Kidney (tissue), 14 donors: ENCODE measurements around the gene ABCA4. TPM values are rescaled to one million over a fixed set of nuclear protein-coding genes. Genes with fewer than 3 reads are reported as not detected.

Source experiments
- DNase-seq, 5 donors: peaks; one replicate each; pipeline ENCODE4 v3.0.0-alpha.2; 2013 to 2020
- FAIRE-seq: peaks from 2 replicates; lab custom pipeline; 2012; peaks lifted over from hg19 to GRCh38; lab: Jason Lieb, UNC
- H3K27ac ChIP-seq, 2 donors: one replicate each; pipeline ENCODE4 v1.7.0; 2013; ENCODE audit warnings: low read depth in 2 of 2, low read length in 2 of 2, inconsistent platforms in 1 of 2
- H3K27me3 ChIP-seq: one replicate; pipeline ENCODE4 v1.7.1; 2013; ENCODE audit warnings: low read length, inconsistent platforms; ENCODE audit not compliant: control insufficient read depth, insufficient read depth
- H3K36me3 ChIP-seq, 3 donors: one replicate each; pipeline versions ENCODE4 v1.7.0 to v1.7.1; 2013; ENCODE audit warnings: low read length in 3 of 3, control low read depth in 1 of 3, inconsistent platforms in 1 of 3; ENCODE audit not compliant: insufficient read depth in 3 of 3, control insufficient read depth in 2 of 3
- H3K4me1 ChIP-seq, 3 donors: one replicate each; pipeline versions ENCODE4 v1.7.0 to v1.7.1; 2013; ENCODE audit warnings: low read length in 3 of 3, inconsistent platforms in 1 of 3, low read depth in 1 of 3; ENCODE audit not compliant: control insufficient read depth in 2 of 3, insufficient read depth in 2 of 3
- H3K4me3 ChIP-seq, 3 donors: one replicate each; pipeline versions ENCODE4 v1.7.0 to v1.8.1; 2013; ENCODE audit warnings: low read length in 3 of 3, control low read depth in 1 of 3, inconsistent platforms in 1 of 3
- H3K9ac ChIP-seq, 3 donors: one replicate each; pipeline versions ENCODE4 v1.7.0 to v1.7.1; 2013; ENCODE audit warnings: low read length in 3 of 3, control low read depth in 1 of 3, inconsistent platforms in 1 of 3
- H3K9me3 ChIP-seq, 3 donors: one replicate each; pipeline versions ENCODE4 v1.7.0 to v1.7.1; 2013; ENCODE audit warnings: low read length in 3 of 3, control low read depth in 1 of 3, inconsistent platforms in 1 of 3; ENCODE audit not compliant: control insufficient read depth in 2 of 3, insufficient read depth in 1 of 3
- intact Hi-C: fragments of 100-400 bp; cut with DNase I; formaldehyde crosslinking; loops from one replicate; pipeline ENCODE4 v1.11.1; 2022
- polyA plus RNA-seq: library from polyadenylated mRNA; stranded (reverse); fragments of 350-450 nt; fragmentation: Illumina TruSeq; extraction: RNeasy Lipid Tissue Mini Kit (QIAGEN cat#74804); gene quantifications from one replicate; pipeline ENCODE4 v1.2.3, GENCODE V29; 2014; ENCODE audit warnings: low read depth, low replicate concordance; ENCODE audit not compliant: insufficient read depth
- total RNA-seq: library from RNA; stranded (reverse); fragmentation: NEBNext Ultra II Directional; extraction: Animal tissue kit (Norgen Biotek cat#: 25700); gene quantifications from one replicate; pipeline ENCODE4 v1.2.1, GENCODE V29; 2021
- TF ChIP-seq, protein P1 (sequence below): IDR thresholded peaks from 3 replicates; pipeline ENCODE4 v1.5.1; 2012; ENCODE audit warnings: mild to moderate bottlenecking, moderate library complexity, borderline replicate concordance; ENCODE audit not compliant: insufficient read depth; ENCODE audit errors: extremely low read depth
- donor health status: control.
- donor health status: control.
- donor health status: control.
- donor health status: control.
- donor health status: control.
- donor health status: DM: yes; HTN: yes; CAD: no.
- donor health status: Normal renal cell carcinoma (clear cell type).

Gene ABCA4
- total and polyA plus RNA-seq, 2 donors from 2014 or later = 1.5 to 2.1 TPM

GRCh38 chr1:94142583-94142982, 21.6 kb upstream of the ABCA4 start:
- Histone ChIP-seq H3K27me3 (no peaks in the 10 kb centered on the region), H3K4me3 (no peak overlapping the region), H3K9me3 (no peaks in the 10 kb centered on the region), H3K27ac (no peak overlapping the region), H3K4me1 (no peaks in the 10 kb centered on the region), H3K9ac (no peak overlapping the region), H3K36me3 (no peaks in the 10 kb centered on the region)
- DNase-seq = no peak
- no peak for FAIRE-seq
- intact Hi-C loops = no loop called here
- TF ChIP-seq, protein P1, sequence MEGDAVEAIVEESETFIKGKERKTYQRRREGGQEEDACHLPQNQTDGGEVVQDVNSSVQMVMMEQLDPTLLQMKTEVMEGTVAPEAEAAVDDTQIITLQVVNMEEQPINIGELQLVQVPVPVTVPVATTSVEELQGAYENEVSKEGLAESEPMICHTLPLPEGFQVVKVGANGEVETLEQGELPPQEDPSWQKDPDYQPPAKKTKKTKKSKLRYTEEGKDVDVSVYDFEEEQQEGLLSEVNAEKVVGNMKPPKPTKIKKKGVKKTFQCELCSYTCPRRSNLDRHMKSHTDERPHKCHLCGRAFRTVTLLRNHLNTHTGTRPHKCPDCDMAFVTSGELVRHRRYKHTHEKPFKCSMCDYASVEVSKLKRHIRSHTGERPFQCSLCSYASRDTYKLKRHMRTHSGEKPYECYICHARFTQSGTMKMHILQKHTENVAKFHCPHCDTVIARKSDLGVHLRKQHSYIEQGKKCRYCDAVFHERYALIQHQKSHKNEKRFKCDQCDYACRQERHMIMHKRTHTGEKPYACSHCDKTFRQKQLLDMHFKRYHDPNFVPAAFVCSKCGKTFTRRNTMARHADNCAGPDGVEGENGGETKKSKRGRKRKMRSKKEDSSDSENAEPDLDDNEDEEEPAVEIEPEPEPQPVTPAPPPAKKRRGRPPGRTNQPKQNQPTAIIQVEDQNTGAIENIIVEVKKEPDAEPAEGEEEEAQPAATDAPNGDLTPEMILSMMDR = no peak

GRCh38 chr1:94142022-94142421, 21.1 kb upstream of the ABCA4 start:
- Histone ChIP-seq H3K9me3 (no peaks in the 10 kb centered on the region), H3K27me3 (no peaks in the 10 kb centered on the region), H3K36me3 (no peaks in the 10 kb centered on the region), H3K4me3 (no peak overlapping the region), H3K9ac (no peak overlapping the region), H3K27ac (no peak overlapping the region), H3K4me1 (no peaks in the 10 kb centered on the region)
- TF ChIP-seq, protein P1 = no peak
- intact Hi-C loops = no loop called here
- DNase-seq = no peak
- FAIRE-seq = no peak

- Histone ChIP-seq H3K9ac (no peak overlapping the region), H3K27ac (no peak overlapping the region), H3K4me1 (no peaks in the 10 kb centered on the region), H3K4me3 (no peak overlapping the region), H3K36me3 (no peaks in the 10 kb centered on the region), H3K9me3 (no peaks in the 10 kb centered on the region), H3K27me3 (no peaks in the 10 kb centered on the region)
- TF ChIP-seq, protein P1 = no peak
- FAIRE-seq (no peak), DNase-seq (no peak)
- intact Hi-C loops = no loop called here
These were observed 11.2 kb upstream of the ABCA4 start for GRCh38 chr1:94132111-94132510.
